HUDEP-2 (cell line): ENCODE measurements around the gene SLC25A1.

Experiments
- DNase-seq, 76 experiments: peaks; one replicate each; lab custom pipeline; 2025; ENCODE audit not compliant: unreplicated experiment in 76 of 76; lab: John Stamatoyannopoulos, UW

The SLC25A1 gene

GRCh38 chr22:19126309-19127273 lies 51.9 kb downstream of the SLC25A1 start:
- no peak for DNase-seq
